ENCODE data around the gene E2F7. TPM values are rescaled to one million over a fixed set of nuclear protein-coding genes. Genes with fewer than 3 reads are reported as not detected.
A peak's percentile ranks its signal among the peaks of the same experiment; 100 is the strongest.

The E2F7 gene
- total and polyA plus RNA-seq, 2 of the 13 experiments (the other 11 are each of a cell fraction or from before 2014, with no cell fraction given) = 1.7 to 7.3 TPM

GRCh38 chr12:77065361-77066204 lies at the start of gene E2F7 (continued):
- TF ChIP-seq ZNF616 (CRISPR knock-in tag; IDR thresholded peaks at IDR 0.05; ENCODE audit: low read depth) (peak; percentile 10; the same call in 1 of the 2 replicates), E2F5 (CRISPR knock-in tag; conservative IDR thresholded peaks at IDR 0.05) (peak; percentile 73; the same call in 1 of the 2 replicates), RBFOX2 (IDR thresholded peaks at IDR 0.05; ENCODE audit: low read depth, low read length) (peak; percentile 69), KDM1A (CRISPR knock-in tag; IDR thresholded peaks at IDR 0.05) (no peak), ZNF101 (CRISPR knock-in tag; IDR thresholded peaks at IDR 0.05; ENCODE audit: borderline replicate concordance, low read depth) (no peak), CHD4 (IDR thresholded peaks at IDR 0.05; ENCODE audit: borderline replicate concordance, low read length) (no peak), SALL1 (CRISPR knock-in tag; IDR thresholded peaks at IDR 0.05) (no peak), SNRNP70 (IDR thresholded peaks at IDR 0.05; ENCODE audit: low read depth, low read length) (no peak), PCBP2 (optimal IDR thresholded peaks at IDR 0.05; ENCODE audit: low read depth, low read length, poor library complexity, severe bottlenecking) (no peak), ZBTB2 (CRISPR knock-in tag; IDR thresholded peaks at IDR 0.05; ENCODE audit: low read depth) (0 out of 2 replicates have a peak, but pooled peaks have one; percentile 39), RCOR2 (CRISPR knock-in tag; IDR thresholded peaks at IDR 0.05) (no peak), ZNF605 (CRISPR knock-in tag; IDR thresholded peaks at IDR 0.05) (no peak), EHMT2 (IDR thresholded peaks at IDR 0.05; ENCODE audit: borderline replicate concordance, low read depth, low read length) (no peak), MTA1 (CRISPR knock-in tag; IDR thresholded peaks at IDR 0.05; ENCODE audit: borderline replicate concordance) (no peak; the same call in 1 of the 2 replicates), ZNF558 (CRISPR knock-in tag; IDR thresholded peaks at IDR 0.05; ENCODE audit: borderline replicate concordance) (no peak), GTF2F1 (IDR thresholded peaks at IDR 0.05; ENCODE audit: low read length) (no peak), AHR (CRISPR knock-in tag; IDR thresholded peaks at IDR 0.05) (no peak), KDM5B (CRISPR knock-in tag; IDR thresholded peaks at IDR 0.05; ENCODE audit: borderline replicate concordance) (peak; percentile 55; the same call in 1 of the 2 replicates), ZNF816 (CRISPR knock-in tag; IDR thresholded peaks at IDR 0.05; ENCODE audit: borderline replicate concordance) (no peak), FOXP1 (IDR thresholded peaks at IDR 0.05) (no peak), FOXP1 (CRISPR knock-in tag; IDR thresholded peaks at IDR 0.05) (no peak), TOE1 (CRISPR knock-in tag; IDR thresholded peaks at IDR 0.05) (no peak; the same call in 1 of the 2 replicates), MAFK (conservative IDR thresholded peaks at IDR 0.05 in 1 of 2, IDR thresholded peaks at IDR 0.05 in 1 of 2; ENCODE audit: low read length in 2 of 2) (no peak)
- TF ChIP-seq, protein P1, sequence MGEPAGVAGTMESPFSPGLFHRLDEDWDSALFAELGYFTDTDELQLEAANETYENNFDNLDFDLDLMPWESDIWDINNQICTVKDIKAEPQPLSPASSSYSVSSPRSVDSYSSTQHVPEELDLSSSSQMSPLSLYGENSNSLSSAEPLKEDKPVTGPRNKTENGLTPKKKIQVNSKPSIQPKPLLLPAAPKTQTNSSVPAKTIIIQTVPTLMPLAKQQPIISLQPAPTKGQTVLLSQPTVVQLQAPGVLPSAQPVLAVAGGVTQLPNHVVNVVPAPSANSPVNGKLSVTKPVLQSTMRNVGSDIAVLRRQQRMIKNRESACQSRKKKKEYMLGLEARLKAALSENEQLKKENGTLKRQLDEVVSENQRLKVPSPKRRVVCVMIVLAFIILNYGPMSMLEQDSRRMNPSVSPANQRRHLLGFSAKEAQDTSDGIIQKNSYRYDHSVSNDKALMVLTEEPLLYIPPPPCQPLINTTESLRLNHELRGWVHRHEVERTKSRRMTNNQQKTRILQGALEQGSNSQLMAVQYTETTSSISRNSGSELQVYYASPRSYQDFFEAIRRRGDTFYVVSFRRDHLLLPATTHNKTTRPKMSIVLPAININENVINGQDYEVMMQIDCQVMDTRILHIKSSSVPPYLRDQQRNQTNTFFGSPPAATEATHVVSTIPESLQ (CRISPR knock-in tag; conservative IDR thresholded peaks at IDR 0.05) = no peak
- TF ChIP-seq, protein P2, sequence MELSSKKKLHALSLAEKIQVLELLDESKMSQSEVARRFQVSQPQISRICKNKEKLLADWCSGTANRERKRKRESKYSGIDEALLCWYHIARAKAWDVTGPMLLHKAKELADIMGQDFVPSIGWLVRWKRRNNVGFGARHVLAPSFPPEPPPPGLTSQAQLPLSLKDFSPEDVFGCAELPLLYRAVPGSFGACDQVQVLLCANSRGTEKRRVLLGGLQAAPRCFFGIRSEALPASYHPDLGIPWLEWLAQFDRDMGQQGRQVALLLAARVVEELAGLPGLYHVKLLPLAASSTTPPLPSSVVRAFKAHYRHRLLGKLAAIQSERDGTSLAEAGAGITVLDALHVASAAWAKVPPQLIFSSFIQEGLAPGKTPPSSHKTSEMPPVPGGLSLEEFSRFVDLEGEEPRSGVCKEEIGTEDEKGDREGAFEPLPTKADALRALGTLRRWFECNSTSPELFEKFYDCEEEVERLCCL (CRISPR knock-in tag; IDR thresholded peaks at IDR 0.05; ENCODE audit: borderline replicate concordance) = no peak
